HepG2 (cell line): Measurements from ENCODE around the gene SMYD2. TPM values are rescaled to one million over a fixed set of nuclear protein-coding genes. Genes with fewer than 3 reads are reported as not detected.

ENCODE experiments used
- ATAC-seq: fragments of 200-7000 bp; cut with Tn5 transposase; 3 replicates; pipeline ENCODE4 v1.9.1; 2020; ENCODE audit warnings: mild to moderate bottlenecking, moderate library complexity
- BruUV-seq: library from RNA; stranded (reverse); fragments of 400-500 nt; replicated peaks from 2 replicates; lab custom pipeline; 2021; lab: Mats Ljungman, UMichigan
- CTCF ChIA-PET: fragments of 300-600 bp; formaldehyde crosslinking; extraction: SDS; loops from one replicate; lab custom pipeline; 2021; ENCODE audit warnings: low total read pairs, inconsistent platforms, low intra/inter-chr PET ratio; lab: Yijun Ruan, JAX
- POLR2A ChIA-PET: fragments of 350-600 bp; sonication (Branson Sonifier 250); formaldehyde crosslinking; loops from one replicate; lab custom pipeline; 2020; ENCODE audit warnings: antibody characterized with exemption, inconsistent platforms; lab: Yijun Ruan, JAX
- DNase-seq: peaks from one replicate; pipeline ENCODE4 v3.0.0-alpha.2; 2015; ENCODE audit warnings: low spot score
- FAIRE-seq: peaks from 3 replicates; lab custom pipeline; 2011; peaks lifted over from hg19 to GRCh38; lab: Jason Lieb, UNC
- H2AFZ ChIP-seq: one replicate; pipeline ENCODE4 v1.6.1; 2011; ENCODE audit warnings: low read length, inconsistent platforms
- H3K27ac ChIP-seq: fragments of 300-600 bp; 3 replicates; pipeline ENCODE4 v1.8.0; 2011; ENCODE audit warnings: mixed run types, mild to moderate bottlenecking, mixed read lengths, low read length, inconsistent platforms; ENCODE audit not compliant: insufficient read depth; ENCODE audit errors: extremely low read length
- H3K27me3 ChIP-seq, 2 experiments: fragments of 200-600 bp in 1 of 2; 2 replicates in 1 of 2; 3 replicates in 1 of 2; pipeline versions ENCODE4 v1.6.0 to v1.8.0; 2011; ENCODE audit warnings: low read length in 2 of 2, mild to moderate bottlenecking in 2 of 2, moderate library complexity in 2 of 2, inconsistent platforms in 1 of 2; ENCODE audit not compliant: insufficient read depth in 2 of 2, control insufficient read depth in 1 of 2
- H3K36me3 ChIP-seq, 2 experiments: fragments of 200-600 bp in 1 of 2; replicated peaks in 1 of 2; 2 replicates in 1 of 2; 3 replicates in 1 of 2; pipeline versions ENCODE4 v1.5.1 to v1.8.0; 2011; ENCODE audit warnings: low read length in 2 of 2, inconsistent platforms in 1 of 2; ENCODE audit not compliant: insufficient read depth in 2 of 2, control insufficient read depth in 1 of 2
- H3K4me1 ChIP-seq: 2 replicates; pipeline ENCODE4 v1.5.1; 2012; ENCODE audit warnings: low read length, inconsistent platforms; ENCODE audit not compliant: insufficient read depth
- H3K4me2 ChIP-seq: 2 replicates; pipeline ENCODE4 v1.6.0; 2011; ENCODE audit warnings: low read depth, low read length, inconsistent platforms
- H3K4me3 ChIP-seq, 3 experiments: fragments of 200-600 bp in 1 of 3; sonication (generic), shearing (Covaris generic) in 1 of 3; replicated peaks in 1 of 3; 2 replicates each; pipeline ENCODE4 v1.5.1; 2011 to 2016; ENCODE audit warnings: low read length in 3 of 3, inconsistent platforms in 2 of 3, low read depth in 2 of 3, mild to moderate bottlenecking in 2 of 3, control low read depth in 1 of 3, mixed read lengths in 1 of 3; ENCODE audit not compliant: insufficient read depth in 1 of 3
- H3K79me2 ChIP-seq: one replicate; pipeline ENCODE4 v1.6.1; 2011; ENCODE audit warnings: low read length, inconsistent platforms; ENCODE audit not compliant: insufficient read depth
- H3K9ac ChIP-seq: 2 replicates; pipeline ENCODE4 v1.6.0; 2011; ENCODE audit warnings: mild to moderate bottlenecking, low read depth, low read length, inconsistent platforms; ENCODE audit not compliant: insufficient read depth
- H3K9me3 ChIP-seq: 2 replicates; pipeline ENCODE4 v1.5.1; 2012; ENCODE audit warnings: mild to moderate bottlenecking, low read length
- H4K20me1 ChIP-seq: 2 replicates; pipeline ENCODE4 v1.6.0; 2011; ENCODE audit warnings: inconsistent platforms, mild to moderate bottlenecking, low read length, moderate library complexity; ENCODE audit not compliant: insufficient read depth
- BHLHE40 ChIP-seq: IDR thresholded peaks from 2 replicates; pipeline ENCODE4 v1.6.1; 2011; ENCODE audit warnings: low read length, improper control_type of control experiment
- BORCS8-MEF2B ChIP-seq: sonication (generic); formaldehyde crosslinking; IDR thresholded peaks from 2 replicates; pipeline ENCODE4 v1.8.0; 2022; ENCODE audit warnings: mild to moderate bottlenecking, missing genetic modification reagents
- GTF2F1 ChIP-seq: fragments of 150-350 bp; IDR thresholded peaks from 2 replicates; pipeline ENCODE4 v1.6.1; 2014; ENCODE audit warnings: low read length
- MAFK ChIP-seq, 2 experiments: IDR thresholded peaks in 1 of 2; conservative IDR thresholded peaks in 1 of 2; 2 replicates each; pipeline ENCODE4 v1.6.1; 2011; ENCODE audit warnings: improper control_type of control experiment in 2 of 2, low read length in 2 of 2
- MXD1 ChIP-seq: sonication (generic); formaldehyde crosslinking; IDR thresholded peaks from 2 replicates; pipeline ENCODE4 v1.4.0; 2020; ENCODE audit warnings: mild to moderate bottlenecking, missing genetic modification reagents
- NR2F1 ChIP-seq, 2 experiments: fragments of 450-650 bp in 1 of 2; formaldehyde crosslinking in 1 of 2; IDR thresholded peaks; 2 replicates each; pipeline versions ENCODE4 v1.5.0 to v1.6.1; 2016 to 2020; ENCODE audit warnings: mild to moderate bottlenecking in 1 of 2, missing compliant biosample characterization in 1 of 2, missing genetic modification reagents in 1 of 2, moderate library complexity in 1 of 2
- POGZ ChIP-seq: sonication (generic); formaldehyde crosslinking; IDR thresholded peaks from 2 replicates; pipeline ENCODE4 v1.4.0; 2020; ENCODE audit warnings: mild to moderate bottlenecking, missing genetic modification reagents
- ZNF557 ChIP-seq: sonication (generic); formaldehyde crosslinking; IDR thresholded peaks from 2 replicates; pipeline ENCODE4 v1.4.0; 2020; ENCODE audit warnings: missing genetic modification reagents
- WGBS: methylation state at CpG from one replicate; pipeline ENCODE4 v1.1.6; 2017; ENCODE audit warnings: low lambda C conversion rate; 5-methylcytosine and 5-hydroxymethylcytosine counted together
- in situ Hi-C: cut with HindIII; loops from 2 replicates; pipeline ENCODE4 v1.10.0; 2017; ENCODE audit warnings: low pct_unique_long_range_greater_than_20kb; ENCODE audit not compliant: extremely low pct_ligation_motif_present
- intact Hi-C: fragments of 100-400 bp; cut with micrococcal nuclease; formaldehyde crosslinking; loops from one replicate; pipeline ENCODE4 v1.10.0; 2022; ENCODE audit not compliant: unreplicated experiment
- polyA plus RNA-seq, 8 experiments: library from polyadenylated mRNA; depleted of rRNA in 3 of 8; stranded (reverse) in 7 of 8; unstranded in 1 of 8; fragments of >200 nt; fragmentation: Illumina TruSeq in 4 of 8; extraction: Trizol in 4 of 8; gene quantifications; 2 replicates each; pipeline versions ENCODE4 v1.2.1 to v1.2.3, GENCODE V29; 2011 to 2016; ENCODE audit warnings: low read depth in 4 of 8, missing spikeins in 1 of 8, mixed read lengths in 1 of 8; ENCODE audit not compliant: insufficient read depth in 1 of 8
- total RNA-seq, 5 experiments: library from RNA; depleted of rRNA; stranded (reverse); fragments of >200 nt; fragmentation: Illumina TruSeq; extraction: Trizol; gene quantifications; 2 replicates each; pipeline ENCODE4 v1.2.3, GENCODE V29; 2016; ENCODE audit warnings: low read depth in 1 of 5
- TF ChIP-seq, protein P1 (sequence below): sonication (generic); formaldehyde crosslinking; IDR thresholded peaks from 2 replicates; pipeline ENCODE4 v1.5.1; 2020; ENCODE audit warnings: mild to moderate bottlenecking, missing genetic modification reagents, moderate library complexity
- TF ChIP-seq, protein P2 (sequence below): sonication (generic); formaldehyde crosslinking; IDR thresholded peaks from 2 replicates; pipeline ENCODE4 v1.9.0; 2021; ENCODE audit warnings: missing genetic modification reagents, borderline replicate concordance

The SMYD2 gene
- total and polyA plus RNA-seq, 2 of the 13 experiments (the other 11 are each of a cell fraction or from before 2014, with no cell fraction given), result 72.7 to 139 TPM

DNA sequence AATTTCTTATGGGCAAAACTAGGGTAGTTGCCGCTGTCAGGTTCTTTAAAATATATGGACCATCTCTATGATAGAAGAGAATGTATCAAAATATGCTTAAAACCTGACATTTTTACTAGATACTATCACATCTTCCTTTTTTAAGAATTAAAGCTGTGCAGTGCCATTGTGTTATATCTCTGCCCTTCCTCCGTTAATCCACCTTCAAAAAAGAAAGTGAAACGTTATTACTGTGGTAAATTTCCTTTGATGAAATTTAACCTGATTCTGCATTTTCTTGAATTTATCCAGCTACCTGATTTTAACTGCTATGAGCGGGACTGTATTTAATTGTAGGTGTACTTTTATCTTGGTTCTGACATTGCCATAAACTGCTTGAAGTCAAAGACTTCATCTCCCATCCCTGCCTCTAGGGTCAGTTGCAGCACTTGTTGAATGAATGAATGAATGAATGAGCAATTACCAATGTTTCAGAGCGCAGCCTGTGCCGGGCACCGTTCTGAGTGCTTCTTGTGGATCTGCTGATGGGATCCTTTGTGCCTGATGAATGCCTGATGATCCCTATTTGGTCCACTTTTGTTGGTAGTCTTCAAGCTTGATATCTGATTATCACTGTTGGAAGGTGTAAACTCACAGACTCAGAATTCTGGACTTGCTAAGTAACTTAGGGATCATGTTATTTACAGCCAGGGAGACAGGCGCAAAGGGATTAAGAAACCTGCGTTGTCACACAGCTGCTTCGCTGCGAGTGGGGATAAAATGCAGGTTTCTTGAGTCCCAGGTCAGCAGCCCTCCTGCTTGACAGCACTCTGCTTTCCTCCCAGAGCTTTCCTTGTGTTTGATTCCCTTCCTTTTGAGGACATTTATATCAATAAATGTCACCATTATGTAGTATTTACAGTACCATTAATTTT lies 30.1 kb downstream of the SMYD2 start:
- no TSS peak for BruUV-seq
- CTCF ChIA-PET, result no interaction called here
- Histone ChIP-seq H3K79me2 (peaks cover 24% of the 10 kb centered on the region), H3K9me3 (no peaks in the 10 kb centered on the region), H3K9ac (no peak overlapping the region), H3K4me2 (no peak overlapping the region), H3K27ac (no peak overlapping the region), H3K4me1 (peaks cover 21% of the 10 kb centered on the region; the same call in 1 of the 2 replicates), H3K36me3 (peaks cover 11 to 33% of the 10 kb centered on the region in 2 experiments; a peak in 4 of 5 replicates), H3K4me3 (no peak overlapping the region), H3K27me3 (no peaks in the 10 kb centered on the region), H4K20me1 (0 out of 2 replicates have a peak, but pooled peaks cover 4% of the 10 kb centered on the region), H2AFZ (no peak overlapping the region)
- intact Hi-C loops (no loop called here), in situ Hi-C loops (no loop called here)
- 90% methylated on average over 11 of the region's 11 CpGs for WGBS
- POLR2A ChIA-PET, result no interaction called here
- FAIRE-seq (no peak), DNase-seq (no peak), ATAC-seq (no peak)
- TF ChIP-seq MXD1, result no peak
- TF ChIP-seq MAFK (conservative IDR thresholded peaks at IDR 0.05 in 1 of 2, IDR thresholded peaks at IDR 0.05 in 1 of 2; ENCODE audit: low read length in 2 of 2), result 0 out of 4 replicates have a peak, but pooled peaks of 1 of the 2 experiments have one; percentile 4
- no peak for TF ChIP-seq GTF2F1

- Histone ChIP-seq H3K36me3 (peaks cover 9 to 40% of the 10 kb centered on the region in 2 experiments; a peak in 4 of 5 replicates), H4K20me1 (0 out of 2 replicates have a peak, but pooled peaks cover 4% of the 10 kb centered on the region), H3K79me2 (peaks cover 24% of the 10 kb centered on the region), H3K4me2 (no peak overlapping the region), H2AFZ (no peak overlapping the region), H3K9me3 (no peaks in the 10 kb centered on the region), H3K27me3 (no peaks in the 10 kb centered on the region), H3K27ac (peak overlapping the region; percentile 31), H3K4me3 (no peak overlapping the region), H3K4me1 (peaks cover 36% of the 10 kb centered on the region), H3K9ac (no peak overlapping the region)
- BruUV-seq, result no TSS peak
- 75% methylated on average over 8 of the region's 10 CpGs for WGBS
- in situ Hi-C loops, result no loop called here
- peak; percentile 59 for ATAC-seq
- DNase-seq, result no peak
- no peak for FAIRE-seq
- ChIA-PET CTCF (no interaction called here), POLR2A (no interaction called here)
- intact Hi-C loops, result no loop called here
- TF ChIP-seq, protein P1, sequence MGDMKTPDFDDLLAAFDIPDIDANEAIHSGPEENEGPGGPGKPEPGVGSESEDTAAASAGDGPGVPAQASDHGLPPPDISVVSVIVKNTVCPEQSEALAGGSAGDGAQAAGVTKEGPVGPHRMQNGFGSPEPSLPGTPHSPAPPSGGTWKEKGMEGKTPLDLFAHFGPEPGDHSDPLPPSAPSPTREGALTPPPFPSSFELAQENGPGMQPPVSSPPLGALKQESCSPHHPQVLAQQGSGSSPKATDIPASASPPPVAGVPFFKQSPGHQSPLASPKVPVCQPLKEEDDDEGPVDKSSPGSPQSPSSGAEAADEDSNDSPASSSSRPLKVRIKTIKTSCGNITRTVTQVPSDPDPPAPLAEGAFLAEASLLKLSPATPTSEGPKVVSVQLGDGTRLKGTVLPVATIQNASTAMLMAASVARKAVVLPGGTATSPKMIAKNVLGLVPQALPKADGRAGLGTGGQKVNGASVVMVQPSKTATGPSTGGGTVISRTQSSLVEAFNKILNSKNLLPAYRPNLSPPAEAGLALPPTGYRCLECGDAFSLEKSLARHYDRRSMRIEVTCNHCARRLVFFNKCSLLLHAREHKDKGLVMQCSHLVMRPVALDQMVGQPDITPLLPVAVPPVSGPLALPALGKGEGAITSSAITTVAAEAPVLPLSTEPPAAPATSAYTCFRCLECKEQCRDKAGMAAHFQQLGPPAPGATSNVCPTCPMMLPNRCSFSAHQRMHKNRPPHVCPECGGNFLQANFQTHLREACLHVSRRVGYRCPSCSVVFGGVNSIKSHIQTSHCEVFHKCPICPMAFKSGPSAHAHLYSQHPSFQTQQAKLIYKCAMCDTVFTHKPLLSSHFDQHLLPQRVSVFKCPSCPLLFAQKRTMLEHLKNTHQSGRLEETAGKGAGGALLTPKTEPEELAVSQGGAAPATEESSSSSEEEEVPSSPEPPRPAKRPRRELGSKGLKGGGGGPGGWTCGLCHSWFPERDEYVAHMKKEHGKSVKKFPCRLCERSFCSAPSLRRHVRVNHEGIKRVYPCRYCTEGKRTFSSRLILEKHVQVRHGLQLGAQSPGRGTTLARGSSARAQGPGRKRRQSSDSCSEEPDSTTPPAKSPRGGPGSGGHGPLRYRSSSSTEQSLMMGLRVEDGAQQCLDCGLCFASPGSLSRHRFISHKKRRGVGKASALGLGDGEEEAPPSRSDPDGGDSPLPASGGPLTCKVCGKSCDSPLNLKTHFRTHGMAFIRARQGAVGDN (CRISPR knock-in tag), result peak; percentile 5; the same call in 1 of the 2 replicates
- TF ChIP-seq BHLHE40 (peak; percentile 68), POGZ (CRISPR knock-in tag) (peak; percentile 33; the same call in 1 of the 2 replicates), NR2F1 (CRISPR knock-in tag; IDR thresholded peaks at IDR 0.05) (peak in 1 of 2 experiments; percentile 57; a peak in 2 of 4 replicates), ZNF557 (CRISPR knock-in tag) (no peak), BORCS8-MEF2B (CRISPR knock-in tag) (no peak)
- TF ChIP-seq, protein P2, sequence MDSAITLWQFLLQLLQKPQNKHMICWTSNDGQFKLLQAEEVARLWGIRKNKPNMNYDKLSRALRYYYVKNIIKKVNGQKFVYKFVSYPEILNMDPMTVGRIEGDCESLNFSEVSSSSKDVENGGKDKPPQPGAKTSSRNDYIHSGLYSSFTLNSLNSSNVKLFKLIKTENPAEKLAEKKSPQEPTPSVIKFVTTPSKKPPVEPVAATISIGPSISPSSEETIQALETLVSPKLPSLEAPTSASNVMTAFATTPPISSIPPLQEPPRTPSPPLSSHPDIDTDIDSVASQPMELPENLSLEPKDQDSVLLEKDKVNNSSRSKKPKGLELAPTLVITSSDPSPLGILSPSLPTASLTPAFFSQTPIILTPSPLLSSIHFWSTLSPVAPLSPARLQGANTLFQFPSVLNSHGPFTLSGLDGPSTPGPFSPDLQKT (CRISPR knock-in tag), result no peak
Measured at GRCh38 chr1:214312530-214313051, 31.6 kb downstream of the SMYD2 start.
